ENCODE results near the gene TMEM117. TPM values are rescaled to one million over a fixed set of nuclear protein-coding genes. Genes with fewer than 3 reads are reported as not detected.

The TMEM117 gene
- total RNA-seq, 1 donor from 2014 or later: 3.8 TPM

DNA sequence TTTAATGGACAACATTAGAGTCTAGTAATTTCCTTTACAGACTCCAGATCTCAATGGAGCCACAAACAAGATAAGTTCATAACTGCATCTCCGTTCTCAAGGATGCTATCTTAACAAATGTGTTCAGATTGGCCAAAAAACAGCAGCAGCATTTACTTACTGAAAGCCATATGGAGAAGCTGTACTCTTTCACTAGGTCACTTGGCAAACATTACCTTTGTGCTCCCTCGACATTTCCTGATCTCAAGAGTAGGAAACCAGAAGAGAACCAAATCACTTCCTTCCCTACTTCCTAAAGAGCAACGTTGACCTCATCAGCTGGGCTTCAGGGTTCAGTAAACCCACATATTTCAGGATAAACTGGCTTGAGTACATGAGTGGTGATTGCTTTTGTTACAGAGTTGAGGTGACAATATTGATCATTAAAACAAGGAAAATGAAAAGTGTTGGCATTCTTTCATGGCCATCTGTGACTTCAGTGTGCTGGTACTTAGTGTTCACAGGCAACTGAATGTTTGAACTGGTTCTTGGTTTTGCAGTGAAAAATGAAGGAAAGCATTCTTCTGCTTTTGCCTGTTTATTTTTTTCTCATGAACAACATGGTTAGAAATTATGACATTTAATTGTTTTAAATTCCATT, 449.6 kb downstream of the TMEM117 start:
- TF ChIP-seq CTCF (conservative IDR thresholded peaks at IDR 0.05; ENCODE audit: low read depth, low read length): no peak
- H3K4me3 ChIP-seq (ENCODE audit: low read depth, low read length): no peak overlapping the region
- DNase-seq (ENCODE audit: low read depth): no peak

- TF ChIP-seq CTCF (conservative IDR thresholded peaks at IDR 0.05; ENCODE audit: low read depth, low read length): no peak
- no peak overlapping the region for H3K4me3 ChIP-seq (ENCODE audit: low read depth, low read length)
- no peak for DNase-seq (ENCODE audit: low read depth)
Observed at GRCh38 chr12:44286336-44286735, 450.5 kb downstream of the TMEM117 start.

- no peak overlapping the region for H3K4me3 ChIP-seq (ENCODE audit: low read depth, low read length)
- no peak for DNase-seq (ENCODE audit: low read depth)
- no peak for TF ChIP-seq CTCF (conservative IDR thresholded peaks at IDR 0.05; ENCODE audit: low read depth, low read length)
Observed at GRCh38 chr12:44286821-44287505, 451.1 kb downstream of the TMEM117 start.

DNA sequence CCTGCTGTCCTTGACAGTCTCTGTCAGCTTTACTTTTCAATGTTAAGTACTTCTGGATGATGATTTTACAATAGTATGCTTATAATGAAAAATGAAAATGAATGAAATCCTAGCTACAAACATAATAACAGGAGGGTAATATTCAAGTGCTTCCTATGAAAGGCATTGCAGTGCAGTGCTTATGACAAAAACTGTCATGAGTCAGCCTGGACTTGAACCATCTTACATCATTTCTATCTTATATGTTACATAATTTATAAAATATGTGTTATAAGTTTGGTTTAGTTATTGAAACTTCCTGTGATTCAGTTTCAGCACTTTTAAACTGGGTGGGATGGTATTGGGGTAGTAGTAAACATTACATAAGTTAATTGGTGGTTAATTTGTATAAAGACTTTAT, 451.7 kb downstream of the TMEM117 start:
- no peak for DNase-seq (ENCODE audit: low read depth)
- no peak for TF ChIP-seq CTCF (conservative IDR thresholded peaks at IDR 0.05; ENCODE audit: low read depth, low read length)
- H3K4me3 ChIP-seq (ENCODE audit: low read depth, low read length): no peak overlapping the region

DNA sequence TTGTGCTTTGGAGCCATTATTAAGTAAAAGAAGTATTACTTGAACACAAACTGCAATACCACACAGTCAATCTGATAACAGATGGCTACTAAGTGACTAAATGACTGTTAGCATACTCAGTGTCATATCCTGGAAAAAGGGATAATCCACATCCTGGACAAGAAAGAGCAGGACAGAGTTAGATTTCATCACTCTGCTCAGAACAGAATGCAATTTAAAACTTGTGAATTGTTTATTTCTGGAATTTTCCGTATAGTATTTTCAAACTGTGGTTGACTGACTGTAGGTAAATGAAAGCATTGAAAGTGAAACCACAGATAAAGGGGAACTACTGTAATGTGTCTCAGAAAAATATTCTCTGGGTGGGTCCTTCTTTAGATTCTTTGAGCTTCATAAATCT, 458.8 kb downstream of the TMEM117 start:
- no peak overlapping the region for H3K4me3 ChIP-seq (ENCODE audit: low read depth, low read length)
- TF ChIP-seq CTCF (conservative IDR thresholded peaks at IDR 0.05; ENCODE audit: low read depth, low read length): no peak
- DNase-seq (ENCODE audit: low read depth): no peak

GRCh38 chr12:44295958-44296623, 460.2 kb downstream of the TMEM117 start:
- no peak for DNase-seq (ENCODE audit: low read depth)
- TF ChIP-seq CTCF (conservative IDR thresholded peaks at IDR 0.05; ENCODE audit: low read depth, low read length): no peak
- H3K4me3 ChIP-seq (ENCODE audit: low read depth, low read length): no peak overlapping the region
